Lung (tissue), 12 donors: ENCODE results near the gene TBC1D22A. TPM values are rescaled to one million over a fixed set of nuclear protein-coding genes. Genes with fewer than 3 reads are reported as not detected.

Experiments
- ATAC-seq: fragments of 200-7000 bp; cut with Tn5 transposase; one replicate; pipeline ENCODE4 v1.9.1; 2020; ENCODE audit warnings: moderate number of reproducible peaks; ENCODE audit not compliant: insufficient read depth, low FRiP score
- DNase-seq, 3 donors: peaks; one replicate each; pipeline ENCODE4 v3.0.0-alpha.2; 2013 to 2017
- H3K27ac ChIP-seq, 2 donors: one replicate each; pipeline ENCODE4 v1.5.1; 2013; ENCODE audit warnings: mild to moderate bottlenecking in 2 of 2, moderate library complexity in 2 of 2, control low read depth in 1 of 2, inconsistent platforms in 1 of 2, low read depth in 1 of 2, low read length in 1 of 2
- H3K27me3 ChIP-seq, 3 donors: one replicate each; pipeline ENCODE4 v1.5.1; 2013; ENCODE audit warnings: low read length in 2 of 3; ENCODE audit not compliant: control insufficient read depth in 3 of 3, insufficient read depth in 3 of 3
- H3K36me3 ChIP-seq, 4 donors: one replicate each; pipeline ENCODE4 v1.5.1; 2013; ENCODE audit warnings: low read length in 4 of 4, mild to moderate bottlenecking in 1 of 4, moderate library complexity in 1 of 4; ENCODE audit not compliant: control insufficient read depth in 4 of 4, insufficient read depth in 4 of 4
- H3K4me1 ChIP-seq, 5 donors: one replicate each; pipeline ENCODE4 v1.5.1; 2013; ENCODE audit warnings: low read length in 5 of 5, mild to moderate bottlenecking in 2 of 5, moderate library complexity in 1 of 5; ENCODE audit not compliant: control insufficient read depth in 5 of 5, insufficient read depth in 5 of 5
- H3K4me3 ChIP-seq: one replicate; pipeline ENCODE4 v1.5.1; 2013; ENCODE audit warnings: mild to moderate bottlenecking, control low read depth, moderate library complexity
- H3K9ac ChIP-seq, 2 donors: one replicate each; pipeline ENCODE4 v1.5.1; 2013; ENCODE audit warnings: low read length in 2 of 2, control low read depth in 1 of 2; ENCODE audit not compliant: insufficient read depth in 1 of 2
- H3K9me3 ChIP-seq, 4 donors: one replicate each; pipeline ENCODE4 v1.5.1; 2013; ENCODE audit warnings: low read length in 3 of 4, mild to moderate bottlenecking in 1 of 4, moderate library complexity in 1 of 4; ENCODE audit not compliant: control insufficient read depth in 4 of 4, insufficient read depth in 3 of 4
- CTCF ChIP-seq: IDR thresholded peaks from 2 replicates; pipeline ENCODE4 v1.5.1; 2012; ENCODE audit warnings: mild to moderate bottlenecking; ENCODE audit errors: control extremely low read depth, extremely low read depth
- WGBS, 2 donors: extraction: QIAGEN DNeasy Blood & Tissue Kit; methylation state at CpG; one replicate each; pipeline ENCODE4 v1.1.7; 2013; 5-methylcytosine and 5-hydroxymethylcytosine counted together
- polyA plus RNA-seq, 2 donors: library from polyadenylated mRNA; stranded (reverse); fragments of 200-250 nt; gene quantifications; one replicate each; pipeline ENCODE4 v1.2.1, GENCODE V29; 2013
- total RNA-seq, 2 donors: library from RNA; depleted of rRNA in 1 of 2; stranded (reverse); fragments of >200 nt in 1 of 2; gene quantifications; one replicate each; pipeline ENCODE4 v1.2.1, GENCODE V29; 2014 to 2021
- donor health status: control.
- donor health status: control.
- donor health status: Bipolar disorder and iron deficiency.
- donor health status: healthy.
- donor health status: DM: yes; HTN: yes; CAD: no.

Gene TBC1D22A
- total and polyA plus RNA-seq, 4 donors = 20.2 to 38.4 (median 21.0) TPM

- DNase-seq = peak in 1 of 3 donors; percentile 8
- Histone ChIP-seq H3K27ac (no peak overlapping the region), H3K36me3 (peaks cover 0 to 6% (median 0%) of the 10 kb centered on the region in 4 donors), H3K4me1 (no peaks in the 10 kb centered on the region), H3K4me3 (no peak overlapping the region), H3K9ac (no peak overlapping the region), H3K27me3 (no peaks in the 10 kb centered on the region), H3K9me3 (no peaks in the 10 kb centered on the region)
- TF ChIP-seq CTCF = no peak
- no peak for ATAC-seq
- WGBS, 2 donors = 95 to 99% methylated on average over 2 of the region's 2 CpGs
Observed at GRCh38 chr22:47120399-47120798, 357.9 kb downstream of the TBC1D22A start.

DNA sequence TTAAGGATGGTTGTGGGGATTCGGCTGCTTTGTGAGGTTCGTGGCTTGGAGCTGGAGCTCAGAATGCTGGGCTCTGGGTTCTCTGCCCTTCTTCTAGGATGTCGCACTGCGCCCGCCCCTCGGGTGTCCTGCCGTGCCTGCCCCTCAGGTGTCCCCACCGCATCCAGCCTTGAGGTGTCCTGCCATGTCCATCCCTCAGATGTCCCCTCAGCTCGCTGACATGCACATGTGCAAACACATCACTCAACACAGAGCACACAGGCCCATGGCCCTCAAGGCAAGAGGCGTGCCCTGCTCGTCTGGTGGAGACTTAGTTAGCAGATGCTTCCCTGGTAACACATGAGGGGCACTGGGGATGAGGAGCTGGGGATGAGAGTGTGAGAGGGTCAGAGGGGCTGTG, 359.3 kb downstream of the TBC1D22A start:
- no peak for TF ChIP-seq CTCF
- Histone ChIP-seq H3K9ac (no peak overlapping the region), H3K27ac (no peak overlapping the region), H3K9me3 (no peaks in the 10 kb centered on the region), H3K27me3 (no peaks in the 10 kb centered on the region), H3K4me1 (no peaks in the 10 kb centered on the region), H3K4me3 (no peak overlapping the region), H3K36me3 (peaks cover 0 to 4% (median 0%) of the 10 kb centered on the region in 4 donors)
- DNase-seq (peak in 1 of 3 donors; percentile 10), ATAC-seq (no peak)
- 99 to 100% methylated on average over 11 of the region's 11 CpGs for WGBS, 2 donors

DNA sequence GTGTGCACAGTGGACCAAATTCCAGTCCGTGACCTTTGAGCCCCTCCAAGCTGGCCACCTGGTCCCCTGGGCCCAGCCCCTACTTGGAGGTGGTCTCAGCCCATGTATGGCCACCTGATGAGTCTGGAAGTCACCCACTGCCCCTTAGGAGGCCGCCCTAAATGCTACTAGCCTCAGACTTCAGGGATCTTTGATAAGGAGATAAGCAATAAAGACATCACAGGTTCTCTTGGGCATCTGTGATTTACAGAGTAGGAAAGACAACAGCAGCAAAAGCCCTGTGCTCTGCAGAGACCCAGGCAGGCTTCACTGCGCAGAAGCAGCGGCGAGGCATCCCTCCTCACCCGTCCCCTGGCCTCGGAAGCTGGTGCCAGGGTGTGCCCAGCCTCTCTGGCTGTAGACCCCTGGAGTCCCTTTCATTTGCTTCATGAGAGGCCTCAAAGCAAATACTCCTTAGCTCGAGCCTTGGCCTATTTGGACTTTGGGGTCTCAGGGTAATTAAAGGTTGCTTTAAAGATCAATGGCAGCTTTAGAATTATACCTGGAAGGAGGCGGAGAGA, 360.1 kb downstream of the TBC1D22A start:
- DNase-seq (peak in 1 of 3 donors; percentile 5), ATAC-seq (no peak)
- Histone ChIP-seq H3K9me3 (no peaks in the 10 kb centered on the region), H3K4me3 (no peak overlapping the region), H3K9ac (no peak overlapping the region), H3K27me3 (no peaks in the 10 kb centered on the region), H3K4me1 (no peaks in the 10 kb centered on the region), H3K36me3 (peaks cover 0 to 1% (median 0%) of the 10 kb centered on the region in 4 donors), H3K27ac (no peak overlapping the region)
- no peak for TF ChIP-seq CTCF
- 93 to 98% methylated on average over 9 of the region's 9 CpGs for WGBS, 2 donors
